B cell (primary cell): ENCODE data around the gene TUT1. TPM values are rescaled to one million over a fixed set of nuclear protein-coding genes. Genes with fewer than 3 reads are reported as not detected.
"Not testable (repeated sequence)": the region's sequence is repeated elsewhere in the genome, so short reads cannot be mapped to it uniquely, and the experiment has no call there.

Experiments used
- ATAC-seq: fragments of 200-7000 bp; cut with Tn5 transposase; one replicate; pipeline ENCODE4 v1.10.0; 2021; ENCODE audit warnings: low read depth, mild to moderate bottlenecking, moderate number of reproducible peaks, moderate library complexity
- CTCF ChIA-PET: fragments of 350-600 bp; sonication (Branson Sonifier 250); formaldehyde crosslinking; loops from one replicate; lab custom pipeline; 2021; ENCODE audit warnings: antibody characterized with exemption, inconsistent platforms; lab: Charles Lee
- POLR2A ChIA-PET: fragments of 350-600 bp; sonication (Branson Sonifier 250); formaldehyde crosslinking; loops from one replicate; lab custom pipeline; 2021; ENCODE audit warnings: antibody characterized with exemption; lab: Charles Lee
- DNase-seq: peaks from one replicate; pipeline ENCODE4 v3.0.0; 2013
- H2AFZ ChIP-seq: 2 replicates; pipeline ENCODE4 v1.6.1; 2012; ENCODE audit warnings: mild to moderate bottlenecking, low read depth, low read length; ENCODE audit not compliant: insufficient read depth, poor library complexity, severe bottlenecking
- H3K27ac ChIP-seq, 2 donors: 1 replicate in 1 of 2; 2 replicates in 1 of 2; pipeline ENCODE4 v1.5.1; 2012 to 2013; ENCODE audit warnings: low read length in 2 of 2, mild to moderate bottlenecking in 2 of 2, moderate library complexity in 1 of 2
- H3K27me3 ChIP-seq, 4 experiments: fragments of 200-600 bp in 1 of 4; sonication (generic) in 1 of 4; replicated peaks in 1 of 4; 1 replicate in 2 of 4; 2 replicates in 2 of 4; pipeline versions ENCODE4 v1.6.1 to v1.7.0; 2013 to 2016; ENCODE audit warnings: low read length in 3 of 4, mild to moderate bottlenecking in 2 of 4, mixed read lengths in 1 of 4, moderate library complexity in 1 of 4; ENCODE audit not compliant: insufficient read depth in 4 of 4, control insufficient read depth in 3 of 4; ENCODE audit errors: control extremely low read depth in 1 of 4
- H3K36me3 ChIP-seq, 2 experiments: replicated peaks in 1 of 2; 1 replicate in 1 of 2; 2 replicates in 1 of 2; pipeline versions ENCODE4 v1.6.1 to v1.7.1; 2013; ENCODE audit warnings: low read length in 1 of 2; ENCODE audit not compliant: insufficient read depth in 2 of 2, control insufficient read depth in 1 of 2; ENCODE audit errors: control extremely low read depth in 1 of 2, extremely low read depth in 1 of 2
- H3K4me1 ChIP-seq, 2 donors: fragments of 200-600 bp in 1 of 2; sonication (generic) in 1 of 2; 1 replicate in 1 of 2; 2 replicates in 1 of 2; pipeline versions ENCODE4 v1.5.1 to v1.6.1; 2013 to 2017; ENCODE audit warnings: low read length in 2 of 2; ENCODE audit not compliant: control insufficient read depth in 2 of 2, insufficient read depth in 2 of 2
- H3K4me2 ChIP-seq: replicated peaks from 2 replicates; pipeline ENCODE3; 2012; ENCODE audit warnings: mild to moderate bottlenecking, low read depth, low read length; ENCODE audit not compliant: poor library complexity, severe bottlenecking
- H3K4me3 ChIP-seq, 5 experiments: fragments of 200-600 bp in 1 of 5; sonication (generic) in 1 of 5; 1 replicate in 3 of 5; 2 replicates in 2 of 5; pipeline versions ENCODE4 v1.5.1 to v1.7.0; 2011 to 2016; ENCODE audit warnings: low read length in 4 of 5, mild to moderate bottlenecking in 4 of 5, low read depth in 2 of 5, control low read depth in 1 of 5, moderate library complexity in 1 of 5; ENCODE audit not compliant: insufficient read depth in 1 of 5; ENCODE audit errors: control extremely low read depth in 1 of 5, extremely low read depth in 1 of 5
- H3K79me2 ChIP-seq: fragments of 200-600 bp; sonication (generic); one replicate; pipeline ENCODE4 v1.6.0; 2016; ENCODE audit warnings: low read length; ENCODE audit not compliant: control insufficient read depth, insufficient read depth
- H3K9ac ChIP-seq: fragments of 200-600 bp; sonication (generic); 2 replicates; pipeline ENCODE4 v1.6.1; 2017; ENCODE audit warnings: mild to moderate bottlenecking, low read length, moderate library complexity
- H3K9me3 ChIP-seq, 3 donors: one replicate each; pipeline versions ENCODE4 v1.6.1 to v1.7.1; 2013; ENCODE audit warnings: low read length in 2 of 3; ENCODE audit not compliant: control insufficient read depth in 2 of 3, insufficient read depth in 1 of 3; ENCODE audit errors: control extremely low read depth in 1 of 3
- H4K20me1 ChIP-seq: 2 replicates; pipeline ENCODE4 v1.6.0; 2012; ENCODE audit warnings: mild to moderate bottlenecking, low read length; ENCODE audit not compliant: insufficient read depth, control insufficient read depth, poor library complexity, severe bottlenecking
- H3K27ac Mint-ChIP-seq: one replicate; pipeline ENCODE4 v1.8.0; 2021; ENCODE audit warnings: mixed read lengths
- H3K27me3 Mint-ChIP-seq: one replicate; pipeline ENCODE4 v1.8.0; 2021; ENCODE audit warnings: mixed read lengths
- H3K4me1 Mint-ChIP-seq: one replicate; pipeline ENCODE4 v1.8.0; 2021; ENCODE audit warnings: mixed read lengths
- H3K4me3 Mint-ChIP-seq: one replicate; pipeline ENCODE4 v1.8.0; 2021; ENCODE audit warnings: mixed read lengths
- H3K9me3 Mint-ChIP-seq: one replicate; pipeline ENCODE4 v1.8.0; 2022; ENCODE audit warnings: mixed read lengths; ENCODE audit not compliant: insufficient read depth
- WGBS: methylation state at CpG from one replicate; pipeline ENCODE4 v1.1.5; 2013; ENCODE audit warnings: missing lambda C conversion rate; ENCODE audit not compliant: insufficient coverage; 5-methylcytosine and 5-hydroxymethylcytosine counted together
- intact Hi-C: fragments of 100-400 bp; cut with micrococcal nuclease; formaldehyde crosslinking; loops from one replicate; pipeline ENCODE4 v1.10.0; 2022
- polyA plus RNA-seq: library from polyadenylated mRNA; depleted of rRNA; stranded (reverse); fragments of >200 nt; gene quantifications from 2 replicates; pipeline ENCODE4 v1.2.3, GENCODE V29; 2012
- total RNA-seq, 2 donors: library from RNA; stranded (reverse); fragments of 120-200 nt in 1 of 2; gene quantifications; 1 replicate in 1 of 2; 2 replicates in 1 of 2; pipeline versions ENCODE4 v1.2.3 to v1.2.4, GENCODE V29; 2013 to 2022

Gene TUT1
- total and polyA plus RNA-seq, 2 donors (not counting 1 experiment from before 2014, with no cell fraction given): 31.1 to 47.7 TPM

GRCh38 chr11:62571493-62571892, 19.8 kb downstream of the TUT1 start:
- H3K27me3 Mint-ChIP-seq, H3K27me3 ChIP-seq, H3K9ac ChIP-seq, ATAC-seq, DNase-seq, H3K4me2 ChIP-seq, H2AFZ ChIP-seq, H3K9me3 ChIP-seq, H3K4me3 ChIP-seq, POLR2A ChIA-PET, H3K9me3 Mint-ChIP-seq: not testable (repeated sequence)
- peaks cover 15% of the 10 kb centered on the region for H4K20me1 ChIP-seq
- intact Hi-C loops: loop anchor here (5.0 kb wide), 1 partner anchor 136 kb away; the partner anchor contains the start of genes BSCL2 and GNG3
- WGBS: 89% methylated on average over 4 of the region's 5 CpGs
- peaks cover 9 to 56% of the 10 kb centered on the region in 2 experiments for H3K36me3 ChIP-seq
- CTCF ChIA-PET: interaction anchor here (1.4 to 6.1 kb wide), 4 partner anchors 11 to 147 kb away, joined by 3 to 33 read pairs (median 10); no protein-coding TSS in a partner anchor
- peaks cover 52% of the 10 kb centered on the region for H3K4me1 Mint-ChIP-seq
- H3K4me3 Mint-ChIP-seq: peak overlapping the region; percentile 92
- H3K27ac Mint-ChIP-seq: peak overlapping the region; percentile 28
- H3K27ac ChIP-seq: peak overlapping the region in 1 of 2 donors; percentile 88
- H3K79me2 ChIP-seq: peaks cover 23% of the 10 kb centered on the region
- peaks cover 12 to 25% of the 10 kb centered on the region in 2 donors for H3K4me1 ChIP-seq

- 58% methylated on average over 3 of the region's 5 CpGs for WGBS
- intact Hi-C loops: loop anchor here (5.0 kb wide), 1 partner anchor 136 kb away; the partner anchor contains the start of genes BSCL2 and GNG3
- Histone ChIP-seq H3K36me3 (peaks cover 10 to 56% of the 10 kb centered on the region in 2 experiments), H4K20me1 (peaks cover 15% of the 10 kb centered on the region), H3K4me1 (peaks cover 12 to 25% of the 10 kb centered on the region in 2 donors), H3K79me2 (peaks cover 23% of the 10 kb centered on the region)
- DNase-seq, H3K4me3 ChIP-seq, H3K9ac ChIP-seq, POLR2A ChIA-PET, H3K27me3 ChIP-seq, H3K27me3 Mint-ChIP-seq, H3K9me3 Mint-ChIP-seq, H2AFZ ChIP-seq, ATAC-seq, H3K27ac ChIP-seq, H3K9me3 ChIP-seq, H3K4me2 ChIP-seq: not testable (repeated sequence)
- CTCF ChIA-PET: interaction anchor here (1.4 to 6.1 kb wide), 4 partner anchors 10 to 146 kb away, joined by 3 to 33 read pairs (median 10); no protein-coding TSS in a partner anchor
- Mint-ChIP-seq H3K4me3 (peak overlapping the region; percentile 50), H3K4me1 (peaks cover 52% of the 10 kb centered on the region), H3K27ac (peak overlapping the region; percentile 28)
Observed at GRCh38 chr11:62570903-62571302, 20.4 kb downstream of the TUT1 start.
